Thyroid gland (tissue), 4 donors: ENCODE data around the gene PCDHB1.

Experiments
- POLR2A ChIP-seq, 2 donors: fragments of 450-650 bp; IDR thresholded peaks; one replicate each; pipeline ENCODE4 v1.6.1; 2017; ENCODE audit warnings: antibody characterized with exemption in 2 of 2, mild to moderate bottlenecking in 2 of 2, moderate library complexity in 1 of 2
- TF ChIP-seq, protein P1 (sequence below), 6 experiments: fragments of 200-600 bp in 3 of 6; fragments of 450-650 bp in 3 of 6; sonication (generic) in 3 of 6; IDR thresholded peaks; one replicate each; pipeline ENCODE4 v1.5.1; 2016 to 2019; ENCODE audit warnings: antibody characterized with exemption in 6 of 6, mild to moderate bottlenecking in 2 of 6, inconsistent platforms in 1 of 6, moderate library complexity in 1 of 6

DNA sequence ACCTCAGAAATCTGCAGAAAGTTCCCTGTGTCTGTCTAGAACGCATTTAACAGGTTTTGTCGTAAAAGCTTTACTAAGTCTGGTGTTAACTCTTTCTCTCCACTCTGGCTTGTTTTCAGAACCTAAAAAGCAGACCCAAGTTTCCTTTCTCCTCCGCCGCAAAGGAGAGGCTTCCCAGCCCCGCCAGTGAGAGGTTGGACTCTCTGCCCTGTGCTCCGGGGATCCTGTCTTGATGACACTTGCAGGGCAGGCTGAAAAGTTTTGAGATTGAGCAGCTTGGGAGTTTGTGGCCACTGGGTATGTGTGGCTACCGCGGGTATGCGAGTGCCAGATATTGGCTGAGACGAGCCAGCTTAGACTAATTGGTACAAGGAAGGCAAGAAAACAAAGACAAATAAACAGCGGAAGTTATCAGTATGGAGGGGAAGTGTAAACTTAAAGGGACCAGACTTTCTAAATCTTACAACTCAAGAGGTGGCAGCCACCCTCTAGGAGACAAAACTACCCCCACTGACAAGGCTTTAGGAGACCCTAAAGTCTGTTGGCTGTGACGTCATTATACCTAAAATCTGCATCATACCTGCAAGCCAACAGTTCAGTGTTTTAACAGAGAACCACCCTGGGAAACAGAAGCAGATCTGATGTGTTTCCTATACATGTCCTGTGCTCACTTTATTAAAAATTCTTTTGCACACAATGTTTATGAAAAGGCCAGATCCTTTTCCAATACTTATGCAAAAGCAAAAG, 41.0 kb upstream of the PCDHB1 start:
- TF ChIP-seq, protein P1, sequence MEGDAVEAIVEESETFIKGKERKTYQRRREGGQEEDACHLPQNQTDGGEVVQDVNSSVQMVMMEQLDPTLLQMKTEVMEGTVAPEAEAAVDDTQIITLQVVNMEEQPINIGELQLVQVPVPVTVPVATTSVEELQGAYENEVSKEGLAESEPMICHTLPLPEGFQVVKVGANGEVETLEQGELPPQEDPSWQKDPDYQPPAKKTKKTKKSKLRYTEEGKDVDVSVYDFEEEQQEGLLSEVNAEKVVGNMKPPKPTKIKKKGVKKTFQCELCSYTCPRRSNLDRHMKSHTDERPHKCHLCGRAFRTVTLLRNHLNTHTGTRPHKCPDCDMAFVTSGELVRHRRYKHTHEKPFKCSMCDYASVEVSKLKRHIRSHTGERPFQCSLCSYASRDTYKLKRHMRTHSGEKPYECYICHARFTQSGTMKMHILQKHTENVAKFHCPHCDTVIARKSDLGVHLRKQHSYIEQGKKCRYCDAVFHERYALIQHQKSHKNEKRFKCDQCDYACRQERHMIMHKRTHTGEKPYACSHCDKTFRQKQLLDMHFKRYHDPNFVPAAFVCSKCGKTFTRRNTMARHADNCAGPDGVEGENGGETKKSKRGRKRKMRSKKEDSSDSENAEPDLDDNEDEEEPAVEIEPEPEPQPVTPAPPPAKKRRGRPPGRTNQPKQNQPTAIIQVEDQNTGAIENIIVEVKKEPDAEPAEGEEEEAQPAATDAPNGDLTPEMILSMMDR (IDR thresholded peaks at IDR 0.05) = no peak
- TF ChIP-seq POLR2A (IDR thresholded peaks at IDR 0.05) = no peak
